Eye (tissue), 1 donor: ENCODE data around the gene KIF13A.
"Not testable (repeated sequence)": the region's sequence is repeated elsewhere in the genome, so short reads cannot be mapped to it uniquely, and the experiment has no call there.

Experiments used
- DNase-seq: peaks from one replicate; pipeline ENCODE4 v3.0.0-alpha.2; 2015

KIF13A gene

DNA sequence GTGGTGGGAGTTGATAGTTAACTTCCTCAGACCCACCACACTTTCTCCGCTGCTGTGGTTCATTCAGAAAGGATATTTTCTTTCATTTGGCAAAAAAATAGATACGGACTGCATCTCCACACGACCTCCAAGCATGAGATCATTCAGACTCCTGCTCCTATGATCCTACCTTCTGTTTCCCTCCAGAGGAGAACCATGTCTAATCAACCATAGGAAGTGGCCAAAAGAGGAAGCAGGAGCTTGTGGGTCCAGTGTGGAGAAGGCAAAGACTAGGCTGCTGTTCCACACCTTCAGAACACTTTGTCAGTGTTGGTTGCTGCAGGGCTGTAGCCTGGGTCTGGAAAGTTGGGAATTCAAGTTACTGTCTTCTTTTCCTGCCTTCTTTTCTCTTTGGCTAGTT lies 10.6 kb upstream of the KIF13A start:
- DNase-seq = no peak

DNA sequence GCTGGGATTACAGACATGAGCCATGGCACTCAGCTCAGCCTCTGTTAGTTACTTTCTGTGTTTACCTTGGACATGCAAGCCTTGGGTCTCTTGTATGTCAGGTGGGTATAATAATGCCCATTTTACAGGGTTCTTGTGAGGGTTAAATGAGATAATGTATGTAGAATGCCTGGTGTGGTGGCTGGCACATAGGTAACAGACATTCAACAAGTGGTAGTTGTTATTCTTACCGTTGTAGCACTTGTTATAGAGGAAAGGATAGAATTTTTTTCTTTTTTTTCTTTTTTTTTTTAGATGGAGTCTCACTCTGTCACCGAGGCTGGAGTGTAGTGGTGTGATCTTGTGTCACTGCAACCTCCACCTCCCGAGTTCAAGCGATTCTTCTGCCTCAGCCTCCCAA lies 8.0 kb upstream of the KIF13A start:
- no peak for DNase-seq

DNA sequence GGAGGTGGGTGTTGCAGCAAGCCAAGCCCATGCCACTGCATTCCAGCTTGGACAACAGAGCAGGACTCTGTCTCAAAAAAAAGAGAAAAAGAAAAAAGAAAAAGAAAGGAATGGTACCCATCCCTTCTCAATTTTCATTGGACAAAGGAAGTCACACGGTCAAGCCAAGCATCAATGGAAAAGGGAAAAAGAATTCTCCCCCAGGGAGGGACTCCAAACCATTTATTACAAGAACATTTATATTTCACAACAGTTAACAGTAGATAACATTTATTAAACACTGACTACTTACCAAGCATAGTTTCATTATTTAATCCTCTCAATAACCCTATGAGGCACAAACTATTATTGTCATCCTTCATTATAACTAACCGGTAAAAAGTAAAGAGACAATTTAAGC lies 6.6 kb upstream of the KIF13A start:
- no peak for DNase-seq

DNA sequence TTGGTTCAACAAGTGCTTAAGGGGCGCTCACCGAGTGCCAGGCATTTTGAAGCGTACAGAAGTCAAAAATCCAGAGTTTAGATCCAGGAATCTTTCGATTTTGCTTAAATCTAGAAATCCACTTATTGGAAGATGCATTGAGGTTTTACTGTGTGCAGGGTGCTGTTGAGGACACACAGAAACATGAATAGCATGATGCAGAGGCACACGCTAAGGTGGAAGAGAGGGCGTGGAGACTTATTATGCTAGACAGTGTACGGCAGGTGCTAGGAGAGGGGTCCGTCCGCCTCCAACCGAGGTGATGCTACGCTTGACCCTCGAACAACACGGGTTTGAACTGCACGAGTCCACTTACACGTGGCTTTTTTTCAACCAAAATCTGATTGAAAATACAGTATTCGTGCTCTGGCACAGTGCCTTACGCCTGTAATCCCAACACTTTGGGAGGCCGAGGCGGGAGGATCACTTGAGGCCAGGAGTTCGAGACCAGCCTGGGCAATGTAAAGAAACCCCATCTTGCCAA lies 1.0 kb upstream of the KIF13A start:
- no peak for DNase-seq

DNA sequence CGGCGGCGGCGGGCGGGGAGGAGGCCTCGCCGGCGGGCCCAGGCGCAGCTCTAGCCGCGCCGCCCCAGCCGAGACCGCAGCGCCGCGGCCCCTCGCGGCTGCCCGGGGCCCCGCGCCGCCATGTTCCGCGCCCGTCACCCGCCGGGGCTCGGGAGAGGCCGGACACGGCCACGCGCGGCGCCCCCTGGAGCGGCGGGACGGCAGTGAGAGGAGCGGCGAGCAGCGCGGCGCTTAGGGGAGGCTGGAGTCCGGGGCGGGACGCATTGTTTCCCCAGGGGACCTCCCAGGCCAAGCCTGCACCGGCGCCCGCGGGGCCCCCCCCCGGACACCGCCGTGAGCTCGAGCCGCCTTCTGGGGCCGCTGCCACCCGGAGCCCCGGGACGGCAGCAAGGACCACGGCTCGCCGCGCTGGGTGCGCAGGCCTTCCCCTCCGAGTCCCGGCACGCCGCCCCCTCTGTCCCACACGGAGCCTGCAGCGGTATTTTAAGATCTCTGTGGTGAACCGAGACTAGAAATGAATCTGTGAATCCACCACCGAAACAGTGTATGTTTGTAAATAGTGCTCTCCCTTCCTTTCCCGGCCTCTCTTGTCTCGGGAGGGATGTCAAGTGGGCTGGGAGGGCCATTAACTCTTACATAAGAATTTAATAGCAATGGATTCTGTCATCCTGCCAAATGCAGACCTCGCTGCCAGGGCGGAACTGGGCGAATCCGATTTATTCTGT lies 424 bp upstream of the KIF13A start:
- peak; percentile 88 for DNase-seq

DNA sequence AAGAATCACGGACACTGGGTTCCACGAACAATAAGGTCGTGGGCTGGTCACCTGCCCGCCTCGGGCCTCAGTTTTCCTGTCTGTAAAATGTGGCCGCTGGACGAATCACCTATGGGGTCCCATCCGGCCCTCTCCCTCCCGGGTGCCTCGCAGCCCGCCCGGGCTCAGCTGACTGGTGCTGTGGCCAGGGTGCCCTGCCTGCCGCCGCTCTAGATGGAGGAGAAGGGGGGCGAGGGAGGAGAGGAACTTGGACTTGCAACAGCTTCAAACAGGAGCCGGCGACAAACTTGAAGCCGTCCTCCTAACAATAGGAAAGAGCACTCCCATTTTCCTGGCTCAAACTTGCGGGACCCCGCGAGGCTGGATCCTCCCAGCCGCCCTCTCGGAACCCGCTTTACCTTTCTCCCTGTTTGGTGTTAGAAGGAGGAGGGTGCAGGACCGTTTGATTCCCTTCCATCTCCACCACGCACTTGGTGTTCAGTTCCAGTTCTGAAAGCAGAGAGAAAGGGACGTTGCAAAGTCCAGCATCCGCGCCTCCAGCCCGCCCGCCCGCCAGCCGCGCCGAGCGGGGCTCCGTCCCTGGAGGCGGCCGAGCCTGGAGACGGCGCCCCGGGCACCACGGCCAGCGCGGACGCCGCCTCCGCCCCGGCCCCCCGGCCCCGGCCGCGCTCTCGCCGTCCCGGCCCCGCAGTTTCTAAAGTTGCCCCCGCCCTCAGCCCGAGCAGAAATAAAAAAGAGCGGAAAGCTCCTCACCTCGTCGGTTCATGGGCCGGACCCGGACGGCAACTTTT lies 584 bp downstream of the KIF13A start:
- peak; percentile 83 for DNase-seq

DNA sequence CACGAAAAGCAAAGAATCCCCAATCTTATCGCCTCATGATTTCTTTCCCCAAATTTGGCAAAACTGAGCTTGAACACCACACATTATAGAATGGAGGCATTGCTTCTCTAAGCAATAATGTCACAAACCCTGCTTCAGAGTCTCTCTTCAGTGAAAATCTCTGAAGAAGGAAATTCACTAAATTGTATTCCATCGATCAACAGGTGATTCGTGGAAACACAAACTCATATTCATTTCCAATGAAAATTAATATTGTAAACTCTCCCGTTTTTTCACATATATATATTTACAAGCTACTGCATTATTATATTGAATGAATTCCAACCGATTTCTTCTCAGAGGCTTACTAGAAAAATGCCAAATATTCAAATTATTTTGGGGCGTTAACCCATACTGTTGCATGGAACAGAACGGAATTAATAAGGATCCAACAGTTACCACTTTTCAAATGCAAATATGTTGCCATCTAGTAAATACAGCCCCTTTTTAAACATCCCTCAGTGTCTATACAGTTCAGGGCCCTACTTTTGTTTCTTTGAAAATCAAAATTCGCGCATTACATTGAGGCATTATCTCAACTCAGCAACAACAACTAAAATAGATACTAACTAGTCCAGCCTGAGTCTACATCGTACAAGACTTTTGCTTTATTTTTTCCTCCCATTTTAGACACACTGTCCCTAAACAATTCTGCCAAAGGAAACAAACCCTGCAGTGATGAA lies 1.3 kb downstream of the KIF13A start:
- DNase-seq = no peak

DNA sequence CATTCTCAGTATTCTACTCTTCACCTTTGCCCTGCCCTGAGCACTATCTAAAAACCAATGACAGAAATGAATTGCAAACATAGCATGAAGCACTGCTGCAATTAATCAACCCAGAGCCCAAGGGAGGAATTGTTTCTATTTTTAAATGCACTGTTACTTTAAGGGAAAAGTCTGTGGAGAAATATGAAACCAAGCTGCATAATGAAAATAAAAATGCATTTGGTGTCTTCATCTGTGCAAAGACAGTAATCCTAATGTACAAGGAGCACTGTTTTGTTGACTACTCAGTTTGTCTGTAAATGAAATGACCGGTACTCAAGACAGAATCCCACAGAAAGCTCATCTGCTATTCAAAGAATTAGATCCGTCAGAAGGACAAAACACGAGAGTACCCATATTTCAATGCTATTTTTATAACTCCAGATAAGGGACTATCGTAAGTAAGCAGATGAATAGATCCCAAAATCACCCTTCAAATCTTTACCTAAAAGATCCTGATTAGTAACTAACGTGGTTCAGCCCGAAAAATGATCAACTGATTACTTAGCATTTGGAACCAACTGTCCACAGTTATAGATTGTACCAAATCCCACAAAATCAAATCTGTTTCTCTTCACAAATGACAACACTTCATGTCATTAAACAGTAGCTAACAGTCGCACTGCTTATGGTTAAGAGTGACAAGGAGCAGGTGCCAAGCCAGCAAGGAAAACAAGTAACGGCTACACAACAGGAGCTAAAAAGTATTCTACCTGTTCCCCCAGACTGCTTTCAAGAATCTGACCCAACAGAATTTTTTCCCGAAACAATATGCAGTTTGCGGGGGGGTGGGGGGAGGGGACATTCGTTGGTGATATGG lies 2.4 kb downstream of the KIF13A start:
- no peak for DNase-seq

DNA sequence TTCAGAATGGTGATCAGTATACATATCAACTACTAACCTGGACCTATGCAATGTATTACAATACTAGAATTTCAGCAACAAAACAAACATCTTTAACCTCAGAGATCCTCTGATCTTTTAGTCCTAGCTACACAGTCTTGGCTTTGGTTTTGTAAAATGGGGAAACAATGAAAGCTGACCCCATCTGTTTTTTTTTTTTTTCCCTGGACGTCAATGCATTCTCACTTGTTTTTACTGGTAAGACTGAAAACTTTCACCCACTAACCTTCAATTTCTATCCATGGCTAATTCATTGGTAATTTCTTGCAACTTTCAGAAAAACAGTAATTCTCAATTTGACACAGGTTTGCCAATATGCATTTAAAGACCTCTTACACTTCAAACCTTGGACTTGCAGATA lies 3.0 kb downstream of the KIF13A start:
- DNase-seq = no peak

DNA sequence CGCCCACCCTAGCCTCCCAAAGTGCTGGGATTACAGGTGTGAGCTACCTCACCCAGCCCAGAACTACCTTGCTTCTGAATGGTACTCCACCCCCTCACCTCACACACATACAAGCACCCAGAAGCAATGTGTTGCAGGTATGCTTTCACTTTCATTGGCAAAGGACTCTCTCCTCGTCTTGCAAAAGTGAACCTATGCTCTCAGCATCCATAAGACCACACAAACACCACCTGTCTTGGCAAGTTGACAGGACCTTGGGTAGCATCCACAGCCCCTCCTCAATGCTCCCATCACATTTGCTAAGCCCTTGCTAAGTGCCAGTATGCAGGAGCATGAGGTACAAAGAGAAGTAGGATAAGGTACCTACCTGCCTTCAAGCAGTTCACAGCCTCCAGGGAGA lies 3.7 kb downstream of the KIF13A start:
- no peak for DNase-seq

DNA sequence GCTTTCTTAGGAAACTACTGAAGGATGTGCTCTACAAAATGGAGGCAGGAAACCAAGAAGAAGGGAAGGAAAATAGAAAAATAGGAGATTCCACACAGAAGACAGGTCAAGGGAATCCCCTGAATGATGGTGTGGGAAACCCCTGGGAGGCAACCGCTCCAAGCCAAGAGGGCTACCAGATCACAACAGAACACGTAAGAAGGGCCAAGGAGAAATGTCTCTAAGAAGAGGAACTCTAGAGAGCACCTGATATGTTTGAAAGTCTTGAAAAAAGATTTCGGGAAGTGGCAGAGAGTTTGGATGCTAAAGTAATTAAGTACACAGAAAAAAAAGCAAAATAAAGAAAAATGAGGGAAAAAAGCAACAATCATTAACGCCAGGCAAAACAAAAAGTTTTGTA lies 7.1 kb downstream of the KIF13A start:
- no peak for DNase-seq

DNA sequence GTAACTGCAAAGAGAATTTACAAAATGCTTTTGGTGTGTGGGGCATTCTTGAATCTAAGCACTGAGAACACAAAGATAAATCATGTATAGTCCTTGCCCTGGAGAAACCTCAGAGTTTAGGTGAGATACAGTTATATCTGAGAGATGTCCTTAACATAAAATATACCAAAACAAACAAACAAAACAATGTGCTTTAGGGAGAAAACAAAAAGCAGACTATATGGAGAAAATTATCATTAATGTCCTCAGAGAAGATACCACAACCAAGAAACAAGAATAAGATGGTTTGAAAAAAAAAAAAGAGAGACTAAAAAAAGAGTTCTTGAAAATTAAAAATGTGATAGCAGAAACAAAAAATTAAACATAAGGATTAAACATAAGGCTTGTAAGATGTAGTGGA lies 8.0 kb downstream of the KIF13A start:
- no peak for DNase-seq

DNA sequence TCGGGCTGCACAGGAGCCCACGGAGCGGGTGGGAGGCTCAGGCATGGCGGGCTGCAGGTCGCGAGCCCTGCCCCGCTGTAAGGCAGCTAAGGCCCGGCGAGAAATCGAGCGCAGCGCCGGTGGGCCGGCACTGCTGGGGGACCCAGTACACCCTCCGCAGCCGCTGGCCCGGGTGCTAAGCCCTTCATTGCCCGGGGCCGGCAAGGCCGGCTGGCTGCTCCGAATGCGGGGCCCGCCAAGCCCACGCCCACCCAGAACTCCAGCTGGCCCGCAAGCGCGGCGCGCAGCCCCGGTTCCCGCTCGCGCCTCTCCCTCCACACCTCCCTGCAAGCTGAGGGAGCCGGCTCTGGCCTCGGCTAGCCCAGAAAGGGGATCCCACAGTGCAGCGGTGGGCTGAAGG lies 11.2 kb downstream of the KIF13A start:
- DNase-seq = not testable (repeated sequence)

DNA sequence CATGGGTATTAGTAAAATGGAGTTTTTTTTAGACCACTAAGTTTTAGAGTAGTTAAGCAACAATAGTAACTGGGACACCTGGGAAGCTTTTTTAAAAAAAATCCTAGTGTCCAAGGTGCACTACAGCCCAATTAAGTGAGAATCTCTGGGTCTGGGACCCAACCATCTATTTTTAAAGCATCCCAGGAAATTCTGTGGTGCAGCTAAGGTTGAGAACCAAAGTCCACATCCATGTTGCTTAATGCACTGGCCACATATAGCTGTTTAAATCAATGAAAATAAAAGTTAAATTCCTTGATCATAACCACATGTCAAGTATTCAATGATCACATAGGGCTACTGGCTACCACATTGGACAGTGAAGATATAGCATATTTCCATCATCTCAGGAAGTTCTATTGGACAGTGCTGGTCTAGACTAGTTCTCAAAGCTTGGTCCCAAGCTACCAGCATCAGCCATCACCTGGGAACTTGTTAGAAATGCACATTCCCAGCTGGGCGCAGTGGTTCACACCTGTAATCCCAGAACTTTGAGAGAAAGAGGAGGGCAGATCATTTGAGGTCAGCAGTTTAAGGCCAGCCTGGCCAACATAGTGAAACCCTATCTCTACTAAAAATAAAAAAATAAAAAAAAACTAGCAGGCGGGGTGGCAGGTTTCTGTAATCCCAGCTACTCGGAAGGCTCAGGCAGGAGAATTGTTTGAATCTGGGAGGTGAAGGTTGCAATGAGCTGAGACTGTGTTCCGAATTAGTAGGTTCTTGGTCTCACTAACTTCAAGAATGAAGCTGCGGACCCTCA lies 12.7 kb downstream of the KIF13A start:
- DNase-seq = no peak

DNA sequence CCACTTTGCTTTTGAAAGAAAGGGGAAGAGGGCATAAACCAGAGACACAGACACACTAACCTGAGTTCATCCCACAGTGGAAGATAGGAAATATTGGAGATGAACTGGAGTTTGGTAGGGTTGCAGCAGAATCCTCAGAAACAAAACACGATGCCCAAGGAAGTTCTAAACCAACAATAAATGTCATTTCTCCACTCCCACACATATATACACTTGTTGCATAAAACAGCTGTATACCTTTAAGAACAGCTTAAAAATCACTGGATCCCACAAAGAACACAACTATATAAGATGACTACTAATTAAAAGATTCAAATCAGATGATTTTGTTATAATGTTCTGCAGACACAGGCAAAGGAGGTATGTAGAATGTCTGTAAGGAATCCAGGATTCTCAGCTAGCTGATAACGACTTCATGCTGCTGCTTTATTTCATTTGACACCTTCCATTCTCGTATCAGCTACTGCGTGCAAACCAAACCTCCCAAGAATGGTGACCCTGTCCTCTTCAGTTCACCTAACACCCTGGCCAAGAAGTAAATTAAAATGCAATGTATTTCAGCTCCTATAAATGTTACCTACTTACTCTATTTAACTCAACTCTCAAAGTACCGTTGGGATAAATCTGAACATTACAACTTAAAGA lies 14.3 kb downstream of the KIF13A start:
- DNase-seq = no peak

DNA sequence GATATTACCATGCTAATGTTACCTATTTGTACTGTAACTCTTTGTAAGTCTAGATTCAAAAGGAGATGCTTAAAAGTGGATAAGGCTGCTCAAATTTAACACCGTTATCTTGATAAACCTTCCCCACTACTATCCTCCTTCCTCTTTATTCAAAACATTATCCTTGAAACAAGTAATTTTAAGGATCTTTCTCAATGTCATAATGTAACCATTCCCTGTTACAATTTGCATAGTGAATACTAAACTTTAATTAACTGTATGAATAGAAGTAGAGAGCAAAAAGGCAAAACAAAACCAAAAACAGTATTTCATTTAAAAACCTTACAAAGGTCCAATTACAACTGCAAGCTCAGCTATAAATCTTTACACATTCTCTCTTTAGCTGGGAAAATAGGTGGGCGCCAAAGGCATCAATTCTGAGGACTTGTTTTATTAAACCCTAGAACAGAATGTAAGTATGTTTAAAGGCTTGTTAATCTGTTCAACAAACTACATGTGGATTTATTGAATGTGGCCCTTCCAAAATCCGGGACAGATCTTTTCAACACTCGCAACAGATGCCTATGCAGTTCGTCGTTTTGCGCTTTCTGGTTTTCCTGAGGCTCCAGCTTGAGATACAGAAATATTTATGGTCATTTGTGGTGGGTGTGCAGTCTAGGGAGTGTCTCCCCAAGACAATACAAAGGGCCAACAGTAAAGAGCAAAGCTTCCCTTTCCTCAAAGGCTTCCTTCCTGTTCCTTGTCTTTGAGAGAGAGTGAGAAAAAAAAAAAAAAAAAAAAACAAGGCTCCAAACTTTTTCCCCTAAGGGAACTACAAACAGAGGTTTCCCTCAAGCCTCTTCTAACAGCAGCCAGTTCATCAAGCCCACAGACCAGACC lies 15.1 kb downstream of the KIF13A start:
- no peak for DNase-seq

DNA sequence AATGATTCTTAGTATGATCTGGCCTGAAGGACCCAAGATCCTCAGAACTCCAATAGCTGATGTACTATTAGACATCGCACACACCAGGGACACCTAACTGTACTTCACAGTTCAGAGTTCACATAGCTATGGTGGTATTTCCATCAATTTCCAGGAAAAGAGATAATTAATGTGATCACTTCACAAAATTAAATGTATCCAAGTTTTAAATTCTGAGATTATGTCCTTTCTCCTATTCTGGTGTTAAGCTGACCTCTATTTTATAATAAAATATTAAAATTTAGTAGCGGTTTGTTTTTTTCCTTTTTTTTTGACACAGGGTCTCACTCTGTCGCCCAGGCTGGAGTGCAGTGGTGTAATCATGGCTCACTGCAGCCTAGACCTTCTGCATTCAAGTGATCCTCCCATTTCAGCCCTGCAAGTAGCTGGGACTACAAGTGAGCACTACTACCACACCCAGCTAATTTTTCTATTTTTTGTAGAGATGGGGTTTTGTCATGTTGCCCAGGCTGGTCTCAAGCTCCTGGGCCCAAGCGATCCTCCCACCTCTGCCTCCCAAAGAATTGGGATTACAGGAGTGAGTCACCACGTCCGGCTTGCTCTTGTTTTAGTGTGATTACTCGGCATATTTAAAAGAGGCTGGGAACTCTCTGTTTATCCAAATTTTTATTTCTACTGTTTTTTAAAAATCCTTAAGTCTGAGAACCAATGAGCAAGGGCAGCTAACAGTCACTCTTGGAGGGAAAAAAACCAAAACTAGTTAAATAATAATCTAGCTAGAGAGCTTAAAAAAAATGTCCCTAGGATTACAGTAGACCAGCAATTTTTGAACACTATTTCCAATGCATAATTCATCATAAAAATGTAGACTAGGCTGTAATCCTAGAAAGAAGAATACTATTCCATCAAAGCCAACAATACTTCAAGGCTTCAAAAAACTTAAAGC lies 16.0 kb downstream of the KIF13A start:
- DNase-seq = no peak

DNA sequence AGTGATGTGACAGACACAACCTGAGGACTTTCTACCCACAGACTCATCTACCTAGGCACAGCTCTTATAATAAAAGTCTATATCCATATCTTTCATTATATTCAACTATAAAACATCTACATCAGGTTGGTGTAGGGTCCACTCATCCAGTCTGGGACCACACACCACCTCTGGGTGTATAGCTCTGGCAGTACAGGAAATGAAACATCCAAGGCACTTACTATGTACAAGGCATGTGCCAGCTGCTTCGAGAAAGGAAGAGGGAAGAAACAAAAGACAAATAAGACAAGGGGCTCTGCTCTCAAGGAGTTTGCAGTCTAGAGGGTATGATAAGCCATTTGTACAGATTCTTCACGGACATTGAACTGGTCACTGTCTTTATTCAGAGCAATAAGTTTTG lies 18.6 kb downstream of the KIF13A start:
- DNase-seq = no peak
